ENCODE measurements around the gene MLPH. TPM values are rescaled to one million over a fixed set of nuclear protein-coding genes. Genes with fewer than 3 reads are reported as not detected.

The MLPH gene, protein sequence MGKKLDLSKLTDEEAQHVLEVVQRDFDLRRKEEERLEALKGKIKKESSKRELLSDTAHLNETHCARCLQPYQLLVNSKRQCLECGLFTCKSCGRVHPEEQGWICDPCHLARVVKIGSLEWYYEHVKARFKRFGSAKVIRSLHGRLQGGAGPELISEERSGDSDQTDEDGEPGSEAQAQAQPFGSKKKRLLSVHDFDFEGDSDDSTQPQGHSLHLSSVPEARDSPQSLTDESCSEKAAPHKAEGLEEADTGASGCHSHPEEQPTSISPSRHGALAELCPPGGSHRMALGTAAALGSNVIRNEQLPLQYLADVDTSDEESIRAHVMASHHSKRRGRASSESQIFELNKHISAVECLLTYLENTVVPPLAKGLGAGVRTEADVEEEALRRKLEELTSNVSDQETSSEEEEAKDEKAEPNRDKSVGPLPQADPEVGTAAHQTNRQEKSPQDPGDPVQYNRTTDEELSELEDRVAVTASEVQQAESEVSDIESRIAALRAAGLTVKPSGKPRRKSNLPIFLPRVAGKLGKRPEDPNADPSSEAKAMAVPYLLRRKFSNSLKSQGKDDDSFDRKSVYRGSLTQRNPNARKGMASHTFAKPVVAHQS
- 394 TPM for total RNA-seq
- long read RNA-seq, transcript MLPH-212 (11 exons, 2,183 nt), result minor isoform, 16 of 440 reads
- long read RNA-seq, transcript MLPH-202 (15 exons, 2,332 nt), result major isoform, 130 of 440 reads
- long read RNA-seq, transcript MLPH-201 (16 exons, 3,823 nt), result minor isoform, 25 of 440 reads
- long read RNA-seq, transcript MLPH-214 (4 exons, 1,153 nt), result minor isoform, 7 of 440 reads
- long read RNA-seq, partial matches to known transcripts, result 125 of 440 reads
- long read RNA-seq, other reads (novel, unspliced or antisense), result 128 of 440 reads

DNA sequence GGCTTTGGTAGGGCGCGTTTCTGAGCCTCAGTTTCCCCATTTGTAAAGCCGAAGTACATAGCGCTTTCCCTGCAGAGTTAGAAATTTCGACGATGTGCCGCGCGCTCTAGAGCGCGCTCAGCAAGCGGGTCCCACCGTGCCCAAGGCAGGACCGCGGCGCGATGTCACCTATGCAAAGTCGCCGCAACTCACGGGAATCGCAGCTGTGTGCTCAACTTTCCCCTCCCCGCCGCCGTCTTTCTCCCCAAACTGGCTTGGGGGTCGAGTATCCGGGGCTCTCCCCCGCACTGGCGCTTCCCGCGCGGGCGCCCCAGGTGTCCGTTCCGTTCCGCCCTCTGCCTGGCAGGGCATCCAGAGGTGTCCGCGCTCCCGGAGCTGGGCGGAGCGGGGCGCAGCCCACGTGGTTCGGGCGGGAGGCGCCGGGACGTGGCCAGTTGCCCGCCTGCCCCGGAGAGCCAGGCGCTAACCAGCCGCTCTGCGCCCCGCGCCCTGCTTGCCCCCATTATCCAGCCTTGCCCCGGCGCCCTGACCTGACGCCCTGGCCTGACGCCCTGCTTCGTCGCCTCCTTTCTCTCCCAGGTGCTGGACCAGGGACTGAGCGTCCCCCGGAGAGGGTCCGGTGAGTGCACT lies at the start of gene MLPH:
Gene MLPH (plus strand): TSS at position 433 of the 630 bp plus-strand sequence. CDS start 6,176 bp downstream, outside the sequence.
- DNase-seq (peak; percentile 82), ATAC-seq (peak; percentile 84 to 87)
- peak within 1 kb of the TSS; percentile 69 for H3K4me3 ChIP-seq
- H3K9me3 ChIP-seq, result peaks cover 7% of the 10 kb centered on the region
- peak within 1 kb of the TSS; percentile 85 for H3K27ac ChIP-seq
- intact Hi-C loops (cut with DNase I), result no loop called here
- peaks cover 26% of the 10 kb centered on the region for H3K27me3 ChIP-seq (ENCODE audit: low read depth)
- no peaks in the 10 kb centered on the region for H3K36me3 ChIP-seq
- peaks cover 19% of the 10 kb centered on the region for H3K4me1 ChIP-seq
- TF ChIP-seq, protein P1, sequence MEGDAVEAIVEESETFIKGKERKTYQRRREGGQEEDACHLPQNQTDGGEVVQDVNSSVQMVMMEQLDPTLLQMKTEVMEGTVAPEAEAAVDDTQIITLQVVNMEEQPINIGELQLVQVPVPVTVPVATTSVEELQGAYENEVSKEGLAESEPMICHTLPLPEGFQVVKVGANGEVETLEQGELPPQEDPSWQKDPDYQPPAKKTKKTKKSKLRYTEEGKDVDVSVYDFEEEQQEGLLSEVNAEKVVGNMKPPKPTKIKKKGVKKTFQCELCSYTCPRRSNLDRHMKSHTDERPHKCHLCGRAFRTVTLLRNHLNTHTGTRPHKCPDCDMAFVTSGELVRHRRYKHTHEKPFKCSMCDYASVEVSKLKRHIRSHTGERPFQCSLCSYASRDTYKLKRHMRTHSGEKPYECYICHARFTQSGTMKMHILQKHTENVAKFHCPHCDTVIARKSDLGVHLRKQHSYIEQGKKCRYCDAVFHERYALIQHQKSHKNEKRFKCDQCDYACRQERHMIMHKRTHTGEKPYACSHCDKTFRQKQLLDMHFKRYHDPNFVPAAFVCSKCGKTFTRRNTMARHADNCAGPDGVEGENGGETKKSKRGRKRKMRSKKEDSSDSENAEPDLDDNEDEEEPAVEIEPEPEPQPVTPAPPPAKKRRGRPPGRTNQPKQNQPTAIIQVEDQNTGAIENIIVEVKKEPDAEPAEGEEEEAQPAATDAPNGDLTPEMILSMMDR (IDR thresholded peaks at IDR 0.05), result no peak

DNA sequence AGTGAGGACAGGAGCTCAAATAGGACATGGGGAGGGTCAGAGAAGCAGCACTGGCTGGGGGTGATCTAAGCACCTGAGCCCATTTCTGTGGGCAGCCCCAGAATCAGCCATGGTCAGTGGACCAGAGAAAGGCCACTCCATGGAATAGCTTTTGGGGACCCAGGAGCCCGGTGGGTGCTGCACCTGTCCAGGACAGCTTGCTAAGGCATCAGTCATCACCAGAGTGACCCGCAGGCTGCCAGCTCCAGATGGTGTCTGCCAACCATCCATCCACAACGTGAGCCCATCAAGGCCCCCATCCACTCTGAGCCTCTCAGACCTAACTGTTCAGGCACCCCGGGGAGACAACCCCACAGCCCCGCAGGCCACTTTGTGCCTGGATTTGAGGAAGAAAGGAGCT lies 49.5 kb upstream of the MLPH start:
- no peak overlapping the region for H3K27ac ChIP-seq
- ATAC-seq, result no peak

DNA sequence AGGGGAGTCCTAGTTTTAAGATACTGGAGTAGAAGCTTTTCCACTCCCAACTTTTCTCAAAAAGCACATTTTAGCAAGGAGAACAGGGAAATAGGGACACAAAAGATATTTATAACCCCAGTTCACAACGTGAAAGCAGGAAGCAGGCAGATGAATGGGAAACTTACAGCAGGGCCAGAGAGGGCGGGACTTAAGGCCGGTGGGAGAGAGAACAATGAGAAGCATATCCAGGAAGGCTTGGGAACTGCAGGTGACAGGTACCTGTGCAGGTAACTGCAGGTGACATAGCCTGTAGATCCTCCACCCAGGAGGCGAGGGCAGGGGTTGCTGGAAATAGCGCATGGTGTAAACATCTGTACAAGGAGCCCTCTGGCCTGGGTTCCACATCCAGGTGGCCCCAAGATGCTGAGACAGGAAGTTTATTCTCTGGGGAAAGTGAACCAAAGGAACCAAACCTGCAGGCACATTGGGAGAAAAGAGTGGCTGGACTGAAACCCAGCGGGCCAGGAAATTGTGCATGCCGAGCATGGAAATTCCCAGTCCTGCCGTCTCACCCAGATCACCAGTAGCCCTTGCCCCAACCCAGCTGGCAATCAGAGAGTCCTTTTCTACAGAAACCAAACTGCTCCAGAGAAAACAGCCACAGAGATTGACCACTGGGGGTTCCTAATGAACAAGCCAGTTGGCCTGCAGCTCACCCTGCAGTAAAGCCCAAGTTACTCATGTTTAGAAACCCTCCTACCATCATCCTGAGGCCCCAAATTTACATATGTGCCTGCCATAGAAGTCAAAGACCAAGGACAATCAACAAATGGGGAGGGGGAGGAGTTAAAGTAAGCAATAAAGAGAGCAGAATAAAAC lies 48.7 kb upstream of the MLPH start:
- no peak for DNase-seq
- H3K4me1 ChIP-seq, result peaks cover 14% of the 10 kb centered on the region
- no peak for ATAC-seq

More for the DNA sequence above, 49.5 kb upstream of the MLPH start:
- Histone ChIP-seq H3K4me1 (peaks cover 14% of the 10 kb centered on the region), H3K4me3 (no peak overlapping the region), H3K9me3 (no peaks in the 10 kb centered on the region), H3K36me3 (no peaks in the 10 kb centered on the region), H3K27me3 (ENCODE audit: low read depth) (peaks cover 11% of the 10 kb centered on the region)
- TF ChIP-seq, protein P1 (IDR thresholded peaks at IDR 0.05), result no peak
- DNase-seq, result no peak
- intact Hi-C loops (cut with DNase I), result no loop called here

DNA sequence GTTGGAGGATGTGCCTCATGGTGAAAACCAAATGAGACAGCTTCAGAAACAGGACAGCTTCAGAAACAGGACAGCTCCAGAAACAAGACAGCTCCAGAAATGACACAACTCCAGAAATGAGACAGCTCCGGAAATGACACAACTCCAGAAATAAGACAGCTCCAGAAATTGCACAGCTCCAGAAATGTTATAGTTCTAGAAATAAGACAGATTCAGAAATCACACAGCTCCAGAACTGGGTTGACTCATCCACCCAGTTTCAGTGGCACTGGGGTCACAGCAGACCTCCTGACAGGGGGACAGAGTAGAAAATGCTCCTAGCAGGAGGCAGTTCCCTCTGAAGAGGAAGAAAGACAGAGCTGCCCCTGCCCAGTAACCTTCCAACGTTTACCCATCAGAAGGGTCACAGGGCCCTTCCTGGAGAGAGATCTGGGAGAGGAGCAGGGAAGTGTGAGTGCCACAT lies 46.2 kb upstream of the MLPH start:
- DNase-seq (no peak), ATAC-seq (no peak)
- peaks cover 4% of the 10 kb centered on the region for H3K4me1 ChIP-seq
- H3K27me3 ChIP-seq (ENCODE audit: low read depth), result no peaks in the 10 kb centered on the region
- H3K27ac ChIP-seq, result peak overlapping the region; percentile 60
- no peak overlapping the region for H3K4me3 ChIP-seq
- H3K36me3 ChIP-seq, result no peaks in the 10 kb centered on the region
- no peaks in the 10 kb centered on the region for H3K9me3 ChIP-seq
- intact Hi-C loops (cut with DNase I), result no loop called here
- TF ChIP-seq, protein P1 (IDR thresholded peaks at IDR 0.05), result no peak

More for the DNA sequence above, 48.7 kb upstream of the MLPH start:
- no peaks in the 10 kb centered on the region for H3K36me3 ChIP-seq
- H3K4me3 ChIP-seq, result no peak overlapping the region
- intact Hi-C loops (cut with DNase I), result no loop called here
- TF ChIP-seq, protein P1 (IDR thresholded peaks at IDR 0.05), result no peak
- no peaks in the 10 kb centered on the region for H3K9me3 ChIP-seq
- no peak overlapping the region for H3K27ac ChIP-seq
- peaks cover 4% of the 10 kb centered on the region for H3K27me3 ChIP-seq (ENCODE audit: low read depth)

All from lower lobe of right lung (tissue), 2 donors.